ENCODE data around the gene ARHGAP26. TPM values are rescaled to one million over a fixed set of nuclear protein-coding genes. Genes with fewer than 3 reads are reported as not detected.

ARHGAP26 gene
- 4.5 and 8.6 TPM in 2 replicates for total RNA-seq

- Histone ChIP-seq H3K4me3 (ENCODE audit: low read depth, low read length) (peak within 1 kb of the TSS; percentile 82), H3K36me3 (ENCODE audit: control insufficient read depth, insufficient read depth, low read length) (no peaks in the 10 kb centered on the region), H3K27me3 (ENCODE audit: control insufficient read depth, insufficient read depth, low read length) (no peaks in the 10 kb centered on the region)
- peak; percentile 82 for DNase-seq (ENCODE audit: low read depth)
- TF ChIP-seq, protein P1, sequence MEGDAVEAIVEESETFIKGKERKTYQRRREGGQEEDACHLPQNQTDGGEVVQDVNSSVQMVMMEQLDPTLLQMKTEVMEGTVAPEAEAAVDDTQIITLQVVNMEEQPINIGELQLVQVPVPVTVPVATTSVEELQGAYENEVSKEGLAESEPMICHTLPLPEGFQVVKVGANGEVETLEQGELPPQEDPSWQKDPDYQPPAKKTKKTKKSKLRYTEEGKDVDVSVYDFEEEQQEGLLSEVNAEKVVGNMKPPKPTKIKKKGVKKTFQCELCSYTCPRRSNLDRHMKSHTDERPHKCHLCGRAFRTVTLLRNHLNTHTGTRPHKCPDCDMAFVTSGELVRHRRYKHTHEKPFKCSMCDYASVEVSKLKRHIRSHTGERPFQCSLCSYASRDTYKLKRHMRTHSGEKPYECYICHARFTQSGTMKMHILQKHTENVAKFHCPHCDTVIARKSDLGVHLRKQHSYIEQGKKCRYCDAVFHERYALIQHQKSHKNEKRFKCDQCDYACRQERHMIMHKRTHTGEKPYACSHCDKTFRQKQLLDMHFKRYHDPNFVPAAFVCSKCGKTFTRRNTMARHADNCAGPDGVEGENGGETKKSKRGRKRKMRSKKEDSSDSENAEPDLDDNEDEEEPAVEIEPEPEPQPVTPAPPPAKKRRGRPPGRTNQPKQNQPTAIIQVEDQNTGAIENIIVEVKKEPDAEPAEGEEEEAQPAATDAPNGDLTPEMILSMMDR (IDR thresholded peaks at IDR 0.05; ENCODE audit: insufficient read depth, low read length, poor library complexity, severe bottlenecking), result peak; percentile 26
These were observed at the start of gene ARHGAP26 for GRCh38 chr5:142769793-142770649. Gene ARHGAP26 (plus strand): TSS chr5:142770377. CDS start chr5:142770762, 385 bp downstream.

- TF ChIP-seq, protein P1 (IDR thresholded peaks at IDR 0.05; ENCODE audit: insufficient read depth, low read length, poor library complexity, severe bottlenecking), result no peak
- H3K4me3 ChIP-seq (ENCODE audit: low read depth, low read length), result no peak overlapping the region
- no peaks in the 10 kb centered on the region for H3K36me3 ChIP-seq (ENCODE audit: control insufficient read depth, insufficient read depth, low read length)
- H3K27me3 ChIP-seq (ENCODE audit: control insufficient read depth, insufficient read depth, low read length), result no peaks in the 10 kb centered on the region
- no peak for DNase-seq (ENCODE audit: low read depth)
These were observed 49.4 kb upstream of the ARHGAP26 start for GRCh38 chr5:142720641-142721271.

DNA sequence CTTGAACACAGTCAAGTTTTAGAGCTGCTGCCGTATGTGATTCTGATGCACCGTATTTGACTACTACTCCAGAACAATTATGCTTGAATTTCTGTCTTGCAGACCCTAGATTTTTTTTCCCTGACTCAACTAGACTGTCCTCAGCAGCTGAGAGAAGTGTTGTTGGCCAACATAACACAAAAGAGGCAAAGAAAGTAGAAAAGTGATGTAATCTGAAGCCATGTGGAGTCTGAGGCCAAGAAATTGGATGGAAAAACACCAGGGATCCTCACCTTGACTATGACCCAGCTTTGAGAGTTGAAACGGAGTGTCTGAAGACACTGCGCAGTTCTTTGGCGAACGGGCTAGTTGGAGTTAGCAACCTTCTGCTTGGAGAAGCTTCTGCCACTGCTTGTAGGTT is 48.0 kb upstream of the ARHGAP26 start:
- TF ChIP-seq, protein P1 (IDR thresholded peaks at IDR 0.05; ENCODE audit: insufficient read depth, low read length, poor library complexity, severe bottlenecking), result no peak
- H3K36me3 ChIP-seq (ENCODE audit: control insufficient read depth, insufficient read depth, low read length), result no peaks in the 10 kb centered on the region
- no peak for DNase-seq (ENCODE audit: low read depth)
- H3K27me3 ChIP-seq (ENCODE audit: control insufficient read depth, insufficient read depth, low read length), result no peaks in the 10 kb centered on the region
- H3K4me3 ChIP-seq (ENCODE audit: low read depth, low read length), result no peak overlapping the region

DNA sequence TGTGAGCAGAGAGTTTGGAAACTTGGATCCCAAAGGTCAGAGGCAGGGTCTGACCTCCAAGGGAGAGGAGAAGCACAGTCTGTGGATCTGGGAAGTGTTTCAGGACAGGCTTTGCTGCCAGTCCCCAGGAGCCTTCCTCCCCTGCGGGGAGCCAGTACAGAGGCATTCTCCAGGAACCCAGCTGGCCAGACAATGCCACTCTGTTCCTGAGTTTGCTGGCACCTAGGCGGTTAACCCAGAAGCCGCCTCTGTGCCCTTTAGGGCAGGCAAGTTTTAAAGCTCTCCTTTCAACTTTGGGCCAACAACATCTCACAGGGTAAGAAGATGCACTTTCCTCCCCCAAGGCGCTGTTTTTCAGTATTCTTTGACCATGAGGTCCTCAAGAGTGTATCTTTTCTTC is 47.3 kb upstream of the ARHGAP26 start:
- H3K4me3 ChIP-seq (ENCODE audit: low read depth, low read length), result no peak overlapping the region
- TF ChIP-seq, protein P1 (IDR thresholded peaks at IDR 0.05; ENCODE audit: insufficient read depth, low read length, poor library complexity, severe bottlenecking), result no peak
- no peak for DNase-seq (ENCODE audit: low read depth)
- no peaks in the 10 kb centered on the region for H3K36me3 ChIP-seq (ENCODE audit: control insufficient read depth, insufficient read depth, low read length)
- no peaks in the 10 kb centered on the region for H3K27me3 ChIP-seq (ENCODE audit: control insufficient read depth, insufficient read depth, low read length)

GRCh38 chr5:142724821-142725220 is 45.4 kb upstream of the ARHGAP26 start:
- DNase-seq (ENCODE audit: low read depth), result no peak
- no peak overlapping the region for H3K4me3 ChIP-seq (ENCODE audit: low read depth, low read length)
- H3K36me3 ChIP-seq (ENCODE audit: control insufficient read depth, insufficient read depth, low read length), result no peaks in the 10 kb centered on the region
- TF ChIP-seq, protein P1 (IDR thresholded peaks at IDR 0.05; ENCODE audit: insufficient read depth, low read length, poor library complexity, severe bottlenecking), result no peak
- H3K27me3 ChIP-seq (ENCODE audit: control insufficient read depth, insufficient read depth, low read length), result no peaks in the 10 kb centered on the region
